Choroid plexus epithelial cell (primary cell): ENCODE measurements around the gene SPIB.

Experiments used
- DNase-seq: peaks from one replicate; pipeline ENCODE4 v3.0.0-alpha.2; 2010; ENCODE audit warnings: low read depth
- H3K4me3 ChIP-seq: 2 replicates; pipeline ENCODE4 v1.5.1; 2011; ENCODE audit warnings: low read depth, mild to moderate bottlenecking, control low read depth, low read length, moderate library complexity
- CTCF ChIP-seq: conservative IDR thresholded peaks from 2 replicates; pipeline ENCODE4 v1.5.1; 2011; ENCODE audit warnings: low read depth, mild to moderate bottlenecking, control low read depth, inconsistent platforms, low read length, moderate library complexity

The SPIB gene

DNA sequence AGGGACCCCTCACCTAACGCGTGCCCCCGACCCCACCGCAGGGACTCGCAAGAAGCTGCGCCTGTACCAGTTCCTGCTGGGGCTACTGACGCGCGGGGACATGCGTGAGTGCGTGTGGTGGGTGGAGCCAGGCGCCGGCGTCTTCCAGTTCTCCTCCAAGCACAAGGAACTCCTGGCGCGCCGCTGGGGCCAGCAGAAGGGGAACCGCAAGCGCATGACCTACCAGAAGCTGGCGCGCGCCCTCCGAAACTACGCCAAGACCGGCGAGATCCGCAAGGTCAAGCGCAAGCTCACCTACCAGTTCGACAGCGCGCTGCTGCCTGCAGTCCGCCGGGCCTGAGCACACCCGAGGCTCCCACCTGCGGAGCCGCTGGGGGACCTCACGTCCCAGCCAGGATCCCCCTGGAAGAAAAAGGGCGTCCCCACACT is 9.3 kb downstream of the SPIB start:
- no peak for TF ChIP-seq CTCF
- H3K4me3 ChIP-seq, result peak overlapping the region; percentile 34
- DNase-seq, result peak; percentile 95

DNA sequence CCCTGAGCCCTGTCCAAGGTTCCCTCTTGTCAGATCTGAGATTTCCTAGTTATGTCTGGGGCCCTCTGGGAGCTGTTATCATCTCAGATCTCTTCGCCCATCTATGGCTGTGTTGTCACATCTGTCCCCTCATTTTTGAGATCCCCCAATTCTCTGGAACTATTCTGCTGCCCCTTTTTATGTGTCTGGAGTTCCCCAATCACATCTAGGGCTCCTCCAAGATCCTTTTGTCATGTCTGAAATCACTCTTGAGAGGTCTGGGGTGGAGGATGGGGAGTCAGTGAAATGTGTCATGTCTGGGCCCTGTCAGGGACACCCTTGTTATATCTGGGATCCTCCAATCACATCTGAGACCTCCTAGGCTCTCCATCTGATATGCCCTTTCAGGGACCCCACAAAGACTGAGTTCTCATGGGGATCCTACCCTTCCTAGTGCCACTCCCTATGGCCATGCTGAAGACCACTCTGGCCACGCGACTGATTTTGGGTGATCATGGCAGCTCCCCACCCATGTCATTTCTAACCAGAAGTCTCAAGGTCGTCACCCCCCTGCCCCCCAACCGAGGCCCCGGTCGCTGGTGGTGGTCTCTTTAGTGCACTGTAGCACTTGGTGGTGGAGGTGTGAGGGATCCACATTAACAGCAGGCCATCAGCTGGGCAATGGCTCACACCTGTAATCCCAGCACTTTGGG is 10.2 kb downstream of the SPIB start:
- TF ChIP-seq CTCF, result no peak
- no peak overlapping the region for H3K4me3 ChIP-seq
- no peak for DNase-seq

DNA sequence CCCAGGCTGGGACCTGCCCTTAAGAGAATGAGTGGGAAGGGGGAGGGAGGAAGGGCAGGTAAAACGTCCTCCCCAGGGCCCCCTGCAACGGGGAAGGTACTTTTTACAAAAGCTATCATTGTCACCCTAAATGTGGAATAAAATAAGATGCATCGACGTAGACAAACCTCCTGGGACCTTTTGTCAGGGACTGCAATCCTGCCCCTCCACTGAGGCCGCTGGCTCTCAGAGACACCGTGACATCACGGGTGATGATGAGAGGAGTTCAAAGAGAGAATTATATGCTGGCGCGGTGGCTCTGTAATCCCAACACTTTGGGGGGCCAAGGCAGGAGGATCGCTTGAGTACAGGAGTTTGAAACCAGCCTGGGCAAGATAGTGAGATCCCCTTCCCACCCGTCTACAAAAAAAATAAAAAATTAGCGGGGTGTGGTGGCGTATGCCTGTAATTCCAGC is 12.2 kb downstream of the SPIB start:
- no peak for TF ChIP-seq CTCF
- DNase-seq, result no peak
- H3K4me3 ChIP-seq, result peak overlapping the region; percentile 63

GRCh38 chr19:50431343-50432220 is 12.8 kb downstream of the SPIB start:
- H3K4me3 ChIP-seq, result peak overlapping the region; percentile 63
- peak; percentile 79 for DNase-seq
- no peak for TF ChIP-seq CTCF

GRCh38 chr19:50432221-50433028 is 13.7 kb downstream of the SPIB start, which contains the start of gene MYBPC2:
Gene MYBPC2 (plus strand): TSS chr19:50432892. CDS start chr19:50432954, 62 bp downstream.
- DNase-seq, result peak; percentile 69
- H3K4me3 ChIP-seq, result peak within 1 kb of the TSS; percentile 63
- no peak for TF ChIP-seq CTCF

DNA sequence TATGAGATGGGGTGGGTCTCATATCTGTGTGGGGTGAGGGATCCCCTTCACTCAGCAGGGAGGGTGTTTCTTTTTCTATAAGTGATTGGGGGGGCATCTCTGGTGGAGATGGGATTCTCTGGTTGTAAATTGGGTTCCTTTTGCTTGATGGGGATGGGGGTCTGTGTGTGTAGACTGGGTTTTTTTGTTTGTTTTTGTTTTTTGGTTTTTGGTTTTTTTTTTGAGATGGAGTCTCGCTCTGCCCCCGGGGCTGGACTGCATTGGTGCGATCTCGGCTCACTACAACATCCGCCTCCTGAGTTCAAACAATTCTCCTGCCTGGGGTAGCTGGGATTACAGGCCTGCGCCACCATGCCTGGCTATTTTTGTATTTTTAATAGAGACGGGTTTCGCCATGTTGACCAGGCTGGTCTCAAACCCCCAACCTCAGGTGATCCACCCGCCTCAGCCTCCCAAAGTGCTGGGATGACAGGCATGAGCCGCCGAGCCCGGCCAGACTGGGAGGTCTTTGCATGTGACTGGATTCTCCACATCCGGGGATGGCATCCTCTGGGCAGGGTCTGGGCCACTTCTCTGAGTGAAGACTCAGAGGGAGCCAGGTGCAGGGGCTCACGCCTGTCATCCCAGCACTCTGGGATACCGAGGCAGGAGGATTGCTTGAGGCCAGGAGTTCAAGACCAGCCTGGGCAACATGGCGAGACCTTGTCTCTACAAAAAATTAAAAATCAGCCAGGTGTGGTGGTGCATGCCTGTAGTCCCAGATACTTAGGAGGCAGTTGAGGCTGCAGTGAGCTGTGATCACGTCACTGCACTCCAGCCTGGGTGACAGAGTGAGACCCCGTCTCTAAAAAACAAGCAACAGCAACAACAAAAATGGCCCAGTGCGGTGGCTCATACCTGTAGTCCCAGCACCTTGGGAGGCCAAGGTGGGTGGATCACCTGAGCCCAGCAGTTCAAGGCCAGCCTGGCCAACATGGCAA is 14.8 kb downstream of the SPIB start:
- TF ChIP-seq CTCF, result no peak
- no peak overlapping the region for H3K4me3 ChIP-seq
- no peak for DNase-seq
